IMR-90 (cell line): ENCODE data around the gene ZSCAN29. TPM values are rescaled to one million over a fixed set of nuclear protein-coding genes. Genes with fewer than 3 reads are reported as not detected.

ENCODE experiments used
- ATAC-seq: fragments of 200-7000 bp; cut with Tn5 transposase; 2 replicates; pipeline ENCODE4 v1.9.1; 2020; ENCODE audit warnings: low read depth, mild to moderate bottlenecking, moderate library complexity
- BruUV-seq: library from RNA; stranded (reverse); fragments of 400-500 nt; replicated peaks from 2 replicates; lab custom pipeline; 2021; lab: Mats Ljungman, UMichigan
- CTCF ChIA-PET: fragments of 300-600 bp; formaldehyde crosslinking; extraction: SDS; loops from one replicate; lab custom pipeline; 2021; ENCODE audit warnings: antibody characterized with exemption; lab: Yijun Ruan, JAX
- POLR2A ChIA-PET: fragments of 300-600 bp; sonication (Branson Sonifier 250); formaldehyde crosslinking; loops from one replicate; lab custom pipeline; 2022; ENCODE audit warnings: antibody characterized with exemption; ENCODE audit not compliant: unreplicated experiment; lab: Charles Lee
- DNase-seq: peaks from one replicate; pipeline ENCODE4 v3.0.0; 2013
- H2AFZ ChIP-seq: replicated peaks from 2 replicates; pipeline ENCODE3; 2013; ENCODE audit warnings: low read length, mild to moderate bottlenecking; ENCODE audit not compliant: poor library complexity
- H2AK5ac ChIP-seq: 2 replicates; pipeline ENCODE4 v1.6.1; 2013; ENCODE audit warnings: low read depth, low read length, inconsistent platforms
- H2AK9ac ChIP-seq: replicated peaks from 2 replicates; pipeline ENCODE3; 2013; ENCODE audit warnings: mild to moderate bottlenecking, low read depth, low read length, moderate library complexity; ENCODE audit not compliant: poor library complexity
- H2BK120ac ChIP-seq: 2 replicates; pipeline ENCODE4 v1.6.1; 2013; ENCODE audit warnings: low read depth, low read length, inconsistent platforms
- H2BK15ac ChIP-seq: 3 replicates; pipeline ENCODE4 v1.6.1; 2013; ENCODE audit warnings: low read depth, low read length, inconsistent platforms
- H2BK20ac ChIP-seq: 2 replicates; pipeline ENCODE4 v1.6.1; 2013; ENCODE audit warnings: low read depth, mild to moderate bottlenecking, inconsistent platforms, low read length, moderate library complexity
- H2BK5ac ChIP-seq: 2 replicates; pipeline ENCODE4 v1.6.1; 2013; ENCODE audit warnings: mild to moderate bottlenecking, low read depth, low read length, inconsistent platforms; ENCODE audit not compliant: poor library complexity, severe bottlenecking
- H3K14ac ChIP-seq: replicated peaks from 2 replicates; pipeline ENCODE4 v1.6.1; 2013; ENCODE audit warnings: low read depth, low read length, inconsistent platforms
- H3K18ac ChIP-seq: 2 replicates; pipeline ENCODE4 v1.6.1; 2013; ENCODE audit warnings: low read depth, low read length, control low read depth
- H3K23ac ChIP-seq: 2 replicates; pipeline ENCODE4 v1.6.1; 2013; ENCODE audit warnings: low read depth, low read length, inconsistent platforms
- H3K27ac ChIP-seq: 2 replicates; pipeline ENCODE4 v1.5.1; 2013; ENCODE audit warnings: mild to moderate bottlenecking, control low read depth, low read length; ENCODE audit not compliant: insufficient read depth
- H3K27me3 ChIP-seq: 2 replicates; pipeline ENCODE4 v1.6.1; 2013; ENCODE audit warnings: low read length; ENCODE audit not compliant: control insufficient read depth, insufficient read depth
- H3K36me3 ChIP-seq: 2 replicates; pipeline ENCODE4 v1.6.1; 2013; ENCODE audit warnings: low read length, mixed read lengths; ENCODE audit not compliant: control insufficient read depth, insufficient read depth
- H3K4ac ChIP-seq: 2 replicates; pipeline ENCODE4 v1.6.1; 2013; ENCODE audit warnings: low read depth, low read length, inconsistent platforms
- H3K4me1 ChIP-seq: 2 replicates; pipeline ENCODE4 v1.6.1; 2013; ENCODE audit warnings: low read length, mixed read lengths; ENCODE audit not compliant: control insufficient read depth, insufficient read depth
- H3K4me2 ChIP-seq: 2 replicates; pipeline ENCODE4 v1.6.1; 2013; ENCODE audit warnings: low read depth, mild to moderate bottlenecking, control low read depth, low read length, moderate library complexity
- H3K4me3 ChIP-seq: 2 replicates; pipeline ENCODE4 v1.5.1; 2013; ENCODE audit warnings: low read depth, mild to moderate bottlenecking, control low read depth, low read length, moderate library complexity; ENCODE audit not compliant: insufficient read depth
- H3K56ac ChIP-seq: 2 replicates; pipeline ENCODE4 v1.6.1; 2013; ENCODE audit warnings: low read length, inconsistent platforms; ENCODE audit not compliant: insufficient read depth; ENCODE audit errors: extremely low read depth
- H3K79me1 ChIP-seq, 2 experiments: 2 replicates each; pipeline ENCODE4 v1.6.1; 2013; ENCODE audit warnings: low read length in 2 of 2, inconsistent platforms in 1 of 2, low read depth in 1 of 2
- H3K9ac ChIP-seq: 2 replicates; pipeline ENCODE4 v1.6.1; 2013; ENCODE audit warnings: low read depth, low read length, control low read depth
- H3K9me1 ChIP-seq: 2 replicates; pipeline ENCODE4 v1.6.1; 2013; ENCODE audit warnings: low read length, inconsistent platforms; ENCODE audit not compliant: insufficient read depth
- H3K9me3 ChIP-seq: 2 replicates; pipeline ENCODE4 v1.6.1; 2013; ENCODE audit warnings: low read length; ENCODE audit not compliant: control insufficient read depth, insufficient read depth
- H4K20me1 ChIP-seq: 2 replicates; pipeline ENCODE4 v1.6.1; 2013; ENCODE audit warnings: low read length, inconsistent platforms; ENCODE audit not compliant: insufficient read depth
- H4K5ac ChIP-seq: 2 replicates; pipeline ENCODE4 v1.6.1; 2013; ENCODE audit warnings: mild to moderate bottlenecking, low read depth, low read length, control low read depth
- H4K8ac ChIP-seq, 2 experiments: 2 replicates each; pipeline ENCODE4 v1.6.1; 2013; ENCODE audit warnings: low read depth in 2 of 2, low read length in 2 of 2, control low read depth in 1 of 2, inconsistent platforms in 1 of 2
- H4K91ac ChIP-seq: 2 replicates; pipeline ENCODE4 v1.6.1; 2013; ENCODE audit warnings: low read depth, low read length, inconsistent platforms; ENCODE audit not compliant: insufficient read depth
- BHLHE40 ChIP-seq: fragments of 150-350 bp; IDR thresholded peaks from 2 replicates; pipeline ENCODE4 v1.6.1; 2016; ENCODE audit warnings: mild to moderate bottlenecking, low read depth, low read length
- CEBPB ChIP-seq: IDR thresholded peaks from 2 replicates; pipeline ENCODE4 v1.6.1; 2012; ENCODE audit warnings: low read depth, low read length, improper control_type of control experiment
- CHD1 ChIP-seq: IDR thresholded peaks from 2 replicates; pipeline ENCODE4 v1.6.1; 2012; ENCODE audit warnings: low read depth, low read length, improper control_type of control experiment
- CTCF ChIP-seq: conservative IDR thresholded peaks from 2 replicates; pipeline ENCODE4 v1.5.1; 2012; ENCODE audit warnings: mild to moderate bottlenecking, low read depth, low read length, improper control_type of control experiment
- ELK1 ChIP-seq: fragments of 150-350 bp; IDR thresholded peaks from 2 replicates; pipeline ENCODE4 v1.6.1; 2016; ENCODE audit warnings: low read depth, mild to moderate bottlenecking, low read length, moderate library complexity, borderline replicate concordance
- FOS ChIP-seq: fragments of 150-350 bp; IDR thresholded peaks from 2 replicates; pipeline ENCODE4 v1.6.1; 2016; ENCODE audit warnings: low read depth, low read length
- MAFK ChIP-seq: IDR thresholded peaks from 2 replicates; pipeline ENCODE4 v1.6.1; 2012; ENCODE audit warnings: low read depth, low read length, improper control_type of control experiment
- MAZ ChIP-seq: IDR thresholded peaks from 2 replicates; pipeline ENCODE4 v1.6.1; 2012; ENCODE audit warnings: low read depth, mild to moderate bottlenecking, low read length, improper control_type of control experiment, moderate library complexity, borderline replicate concordance
- MXI1 ChIP-seq: IDR thresholded peaks from 2 replicates; pipeline ENCODE4 v1.6.1; 2012; ENCODE audit warnings: low read depth, mild to moderate bottlenecking, low read length, moderate library complexity, borderline replicate concordance
- NFE2L2 ChIP-seq: fragments of 150-350 bp; IDR thresholded peaks from 2 replicates; pipeline ENCODE4 v1.6.1; 2016; ENCODE audit warnings: low read depth, mild to moderate bottlenecking, low read length
- POLR2A ChIP-seq: IDR thresholded peaks from 2 replicates; pipeline ENCODE4 v1.6.1; 2012; ENCODE audit warnings: mild to moderate bottlenecking, low read depth, low read length
- RAD21 ChIP-seq: IDR thresholded peaks from 2 replicates; pipeline ENCODE4 v1.6.1; 2012; ENCODE audit warnings: low read length, improper control_type of control experiment
- RCOR1 ChIP-seq: IDR thresholded peaks from 2 replicates; pipeline ENCODE4 v1.6.1; 2012; ENCODE audit warnings: mild to moderate bottlenecking, low read length, improper control_type of control experiment; ENCODE audit not compliant: insufficient replicate concordance
- RFX5 ChIP-seq: IDR thresholded peaks from 2 replicates; pipeline ENCODE4 v1.8.0; 2012; ENCODE audit warnings: low read depth, mild to moderate bottlenecking, low read length, moderate library complexity
- SMC3 ChIP-seq: fragments of 150-350 bp; IDR thresholded peaks from 2 replicates; pipeline ENCODE4 v1.6.1; 2016; ENCODE audit warnings: low read depth, mild to moderate bottlenecking, antibody characterized with exemption, low read length, moderate library complexity
- USF2 ChIP-seq: fragments of 150-350 bp; IDR thresholded peaks from 2 replicates; pipeline ENCODE4 v1.6.1; 2017; ENCODE audit warnings: mild to moderate bottlenecking, antibody characterized with exemption, low read length, low read depth
- WGBS, 2 experiments: methylation state at CpG; one replicate each; pipeline versions ENCODE4 v1.1.5 to v1.1.7; 2013; ENCODE audit warnings: missing lambda C conversion rate in 2 of 2; ENCODE audit not compliant: insufficient read length in 1 of 2; ENCODE audit errors: extremely low coverage in 2 of 2; 5-methylcytosine and 5-hydroxymethylcytosine counted together
- dilution Hi-C: fragments of 300-500 bp; cut with HindIII; formaldehyde crosslinking; loops from one replicate; pipeline ENCODE4 v1.14.3; 2018; ENCODE audit warnings: low sequenced_read_pairs; ENCODE audit not compliant: unreplicated experiment
- in situ Hi-C: fragments of 300-500 bp; cut with MboI; formaldehyde crosslinking; loops from 3 replicates; pipeline ENCODE4 v1.14.3; 2019; ENCODE audit warnings: low sequenced_read_pairs, inconsistent platforms, mixed read lengths
- intact Hi-C: fragments of 100-400 bp; cut with micrococcal nuclease; formaldehyde crosslinking; loops from 2 replicates; pipeline ENCODE4 v1.10.0; 2022
- polyA plus RNA-seq, 3 experiments: library from polyadenylated mRNA; depleted of rRNA; stranded (reverse); fragments of >200 nt; gene quantifications; 2 replicates each; pipeline ENCODE4 v1.2.3, GENCODE V29; 2012; ENCODE audit warnings: low replicate concordance in 1 of 3
- total RNA-seq: library from RNA; depleted of rRNA; stranded (reverse); fragments of >200 nt; gene quantifications from 2 replicates; pipeline ENCODE4 v1.2.3, GENCODE V29; 2012

ZSCAN29 gene
- total and polyA plus RNA-seq, 2 of the 4 experiments (the other 2 are of a cell fraction) = 6.8 to 8.6 TPM

- Histone ChIP-seq H3K14ac (no peak overlapping the region), H4K5ac (no peak overlapping the region), H3K56ac (no peak overlapping the region), H3K4me3 (no peak overlapping the region), H3K4ac (no peak overlapping the region), H3K4me1 (peaks cover 2% of the 10 kb centered on the region; the same call in 1 of the 2 replicates), H4K91ac (no peak overlapping the region), H2BK120ac (no peak overlapping the region), H2BK15ac (no peak overlapping the region), H2AFZ (no peak overlapping the region), H2BK5ac (no peak overlapping the region), H2BK20ac (no peak overlapping the region), H3K9me3 (no peaks in the 10 kb centered on the region; the same call in 1 of the 2 replicates), H3K4me2 (no peak overlapping the region), H4K8ac (no peak overlapping the region), H2AK5ac (no peak overlapping the region), H3K18ac (no peak overlapping the region), H3K27me3 (peaks cover 34% of the 10 kb centered on the region), H4K20me1 (no peaks in the 10 kb centered on the region), H2AK9ac (no peak overlapping the region), H3K36me3 (no peaks in the 10 kb centered on the region), H3K23ac (no peak overlapping the region), H3K79me1 (no peaks in the 10 kb centered on the region), H3K27ac (no peak overlapping the region), H3K9me1 (no peaks in the 10 kb centered on the region; the same call in 1 of the 2 replicates), H3K9ac (no peak overlapping the region)
- BruUV-seq = no TSS peak
- DNase-seq (no peak), ATAC-seq (no peak)
- no CpG with 5 or more reads among the region's 1 CpG for WGBS, 2 experiments
- ChIA-PET CTCF (no interaction called here), POLR2A (no interaction called here)
- intact Hi-C loops = no loop called here
- dilution Hi-C loops = no loop called here
- in situ Hi-C loops = no loop called here
- no peak for TF ChIP-seq USF2
- TF ChIP-seq POLR2A = no peak
- TF ChIP-seq SMC3 = no peak
- no peak for TF ChIP-seq MXI1
- TF ChIP-seq NFE2L2 = no peak
- no peak for TF ChIP-seq ELK1
- no peak for TF ChIP-seq RFX5
- no peak for TF ChIP-seq RCOR1
- TF ChIP-seq CEBPB = no peak
- no peak for TF ChIP-seq BHLHE40
- TF ChIP-seq MAZ = no peak
- no peak for TF ChIP-seq CHD1
- TF ChIP-seq MAFK = no peak
- TF ChIP-seq RAD21 = no peak
- no peak for TF ChIP-seq CTCF
- no peak for TF ChIP-seq FOS
Measured at GRCh38 chr15:43316971-43317346, 53.9 kb downstream of the ZSCAN29 start.
